GM12891 (cell line): ENCODE results near the gene AEBP1.

ENCODE experiments used
- DNase-seq: peaks from one replicate; pipeline ENCODE4 v3.0.0; 2011; ENCODE audit warnings: low spot score; ENCODE audit not compliant: insufficient read length
- FAIRE-seq: peaks from 2 replicates; lab custom pipeline; 2011; peaks lifted over from hg19 to GRCh38; lab: Jason Lieb, UNC
- PAX5 ChIP-seq: IDR thresholded peaks from 2 replicates; pipeline ENCODE4 v1.6.1; 2011; ENCODE audit warnings: low read length, moderate library complexity, mild to moderate bottlenecking; ENCODE audit not compliant: insufficient read depth, severe bottlenecking
- POLR2A ChIP-seq: IDR thresholded peaks from 2 replicates; pipeline ENCODE4 v1.6.1; 2011; ENCODE audit warnings: low read depth, low read length, control low read depth
- POLR2AphosphoS5 ChIP-seq: IDR thresholded peaks from 2 replicates; pipeline ENCODE4 v1.6.1; 2011; ENCODE audit warnings: low read depth, low read length, control low read depth
- POU2F2 ChIP-seq: IDR thresholded peaks from 2 replicates; pipeline ENCODE4 v1.6.1; 2011; ENCODE audit warnings: low read depth, mild to moderate bottlenecking, control low read depth, low read length, moderate library complexity
- SPI1 ChIP-seq: IDR thresholded peaks from 2 replicates; pipeline ENCODE4 v1.6.1; 2011; ENCODE audit warnings: low read depth, low read length, control low read depth
- TAF1 ChIP-seq: IDR thresholded peaks from 2 replicates; pipeline ENCODE4 v1.6.1; 2011; ENCODE audit warnings: low read depth, low read length, control low read depth

The AEBP1 gene

DNA sequence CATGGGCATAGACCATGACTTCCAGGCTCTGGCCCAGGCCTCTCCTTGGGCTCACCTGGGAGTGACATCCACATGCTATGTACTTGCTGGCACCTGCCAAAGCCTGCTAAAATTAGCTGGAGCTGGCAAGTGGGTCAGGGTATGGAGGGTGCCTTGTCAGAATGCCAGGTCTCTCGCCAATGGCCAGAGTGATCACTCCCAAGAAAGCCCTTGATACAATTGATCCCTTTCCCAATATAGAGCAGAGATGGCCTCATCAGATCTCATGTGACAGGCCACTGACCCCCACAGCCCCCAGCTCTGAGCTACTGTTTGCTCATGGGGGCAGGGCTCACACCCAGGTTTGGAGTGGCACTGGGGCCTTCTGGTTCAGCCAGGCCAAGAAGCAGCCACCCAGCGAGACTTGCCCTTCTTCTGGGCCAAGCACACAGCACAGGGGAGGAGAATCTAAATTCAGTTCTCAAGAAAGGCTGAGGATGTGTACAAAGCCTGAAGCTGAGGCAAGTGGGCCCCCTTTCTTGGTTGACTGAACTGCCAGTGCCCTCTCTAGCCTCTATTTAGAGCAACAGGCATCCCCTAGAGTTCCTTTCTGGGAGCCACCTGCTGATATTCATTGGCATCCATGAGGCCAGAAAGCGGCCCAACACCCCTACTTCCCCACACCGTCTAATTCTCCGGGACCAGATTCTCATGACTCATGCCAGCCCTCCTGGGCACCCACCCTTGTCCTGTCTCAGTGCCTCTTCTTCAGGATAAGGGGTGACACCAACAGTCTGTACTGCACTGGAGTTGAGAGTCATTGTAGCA, 55.9 kb downstream of the AEBP1 start:
- TF ChIP-seq PAX5: no peak
- TF ChIP-seq TAF1: no peak
- TF ChIP-seq POU2F2: no peak
- no peak for TF ChIP-seq POLR2AphosphoS5
- TF ChIP-seq POLR2A: no peak
- no peak for TF ChIP-seq SPI1
- FAIRE-seq (no peak), DNase-seq (no peak)

DNA sequence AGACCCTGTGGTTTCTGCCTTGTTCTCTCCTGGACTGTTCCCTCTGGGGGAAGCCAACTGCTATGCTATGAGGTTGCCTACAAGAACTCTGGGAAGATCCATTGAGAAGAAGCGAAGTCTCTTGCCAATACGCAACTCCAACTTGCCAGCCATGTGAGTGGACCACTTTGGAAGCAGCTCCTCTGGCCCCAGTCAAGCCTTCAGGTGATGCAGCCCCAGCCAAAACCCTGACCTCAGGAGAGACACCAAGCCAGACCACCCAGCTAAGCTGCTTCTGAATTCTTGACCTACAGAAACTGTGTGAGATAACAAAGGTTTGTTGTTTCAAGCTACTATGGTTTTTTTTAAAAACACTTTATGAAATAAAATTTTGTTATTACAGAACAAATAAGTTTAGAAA, 57.2 kb downstream of the AEBP1 start:
- no peak for DNase-seq
- FAIRE-seq: no peak
- TF ChIP-seq POLR2AphosphoS5 (no peak), POU2F2 (no peak), PAX5 (no peak)

DNA sequence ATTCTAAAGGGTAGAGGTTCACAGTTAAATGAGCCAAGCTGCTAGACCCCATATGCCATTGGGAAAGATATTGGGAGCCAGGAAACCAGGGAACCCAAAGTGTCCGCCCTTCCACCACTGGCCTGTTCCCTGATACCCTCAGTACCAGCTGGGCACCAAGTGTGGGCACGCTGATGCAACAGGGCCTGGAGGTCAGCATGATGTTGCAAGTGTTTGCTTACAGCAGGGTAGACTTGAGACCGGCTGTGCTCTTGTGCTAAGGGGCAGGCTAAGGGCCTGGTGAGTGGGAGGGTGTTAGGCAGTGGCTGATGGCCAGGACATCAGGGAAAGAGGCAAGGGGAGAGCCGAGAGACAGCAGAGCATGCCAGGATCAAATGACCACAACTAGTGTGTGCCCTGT, 58.0 kb downstream of the AEBP1 start:
- no peak for TF ChIP-seq POLR2AphosphoS5
- no peak for TF ChIP-seq POLR2A
- TF ChIP-seq PAX5: no peak
- no peak for TF ChIP-seq TAF1
- TF ChIP-seq POU2F2: no peak
- no peak for TF ChIP-seq SPI1
- no peak for DNase-seq
- FAIRE-seq: no peak

DNA sequence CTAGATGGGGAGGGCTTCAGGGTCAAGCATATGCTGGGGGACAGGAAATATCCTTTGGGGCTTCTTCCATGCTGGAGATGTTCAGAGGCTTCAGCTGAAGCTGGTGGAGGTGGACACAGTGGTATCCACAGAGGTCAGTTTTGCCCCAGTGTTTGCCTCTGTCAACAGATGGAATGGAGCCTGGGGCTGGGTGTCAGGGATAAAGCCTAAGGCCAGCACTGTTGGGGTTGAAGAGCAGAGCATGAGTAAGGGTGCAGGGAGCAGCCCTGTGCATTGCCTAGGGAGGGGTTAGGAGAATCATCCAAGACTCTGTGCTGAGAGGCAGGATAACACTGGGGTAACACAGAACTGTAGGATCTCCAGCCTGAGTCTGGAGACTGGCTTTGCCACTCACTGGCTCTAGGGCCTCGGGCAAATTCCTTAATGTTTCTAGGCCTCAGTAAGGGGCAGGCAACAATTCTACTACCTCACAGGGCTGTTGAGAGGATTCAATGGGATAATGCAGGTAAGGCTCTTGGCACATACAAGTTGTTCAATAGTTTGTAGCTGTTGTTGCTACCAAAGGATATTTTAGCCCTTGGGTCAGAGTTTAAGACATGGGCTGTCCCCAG, 58.7 kb downstream of the AEBP1 start:
- FAIRE-seq (no peak), DNase-seq (no peak)
- no peak for TF ChIP-seq POLR2A
- TF ChIP-seq PAX5: no peak
- TF ChIP-seq SPI1: no peak
- TF ChIP-seq POLR2AphosphoS5: no peak
- no peak for TF ChIP-seq TAF1
- no peak for TF ChIP-seq POU2F2

DNA sequence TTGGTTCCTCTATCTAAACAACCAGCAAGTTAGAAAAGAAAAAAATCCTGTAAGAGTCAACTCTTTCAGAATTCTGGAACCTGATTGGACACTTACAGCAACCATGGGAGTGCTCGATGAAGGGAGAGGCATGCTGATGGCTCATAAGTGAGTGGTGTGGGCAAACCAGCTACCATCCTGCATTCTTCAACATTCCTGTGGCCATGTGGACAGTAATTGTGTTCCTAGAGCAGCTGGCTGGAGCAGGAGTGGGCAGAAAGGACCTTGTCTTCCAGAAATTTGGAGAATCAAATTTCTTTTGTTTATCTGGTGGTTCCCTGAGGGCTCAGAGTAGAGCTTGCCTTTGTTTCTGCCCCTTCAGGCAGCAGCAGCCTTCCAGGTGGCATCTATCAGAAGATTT, 59.4 kb downstream of the AEBP1 start:
- DNase-seq (no peak), FAIRE-seq (no peak)
- TF ChIP-seq POU2F2 (no peak), TAF1 (no peak), PAX5 (no peak), SPI1 (no peak), POLR2AphosphoS5 (no peak), POLR2A (no peak)
